Endothelial cell of umbilical vein (primary cell): Measurements from ENCODE around the gene R3HDM2. TPM values are rescaled to one million over a fixed set of nuclear protein-coding genes. Genes with fewer than 3 reads are reported as not detected.

Experiments used
- BruUV-seq: library from RNA; stranded (reverse); fragments of 400-500 nt; replicated peaks from 2 replicates; lab custom pipeline; 2021; lab: Mats Ljungman, UMichigan
- CTCF ChIA-PET: fragments of 300-600, 350-600 bp; sonication (Branson Sonifier 250); formaldehyde crosslinking; loops from one replicate; lab custom pipeline; 2021; ENCODE audit warnings: antibody characterized with exemption, inconsistent platforms; lab: Charles Lee
- POLR2A ChIA-PET: fragments of 300-600, 350-600 bp; sonication (Branson Sonifier 250); formaldehyde crosslinking; loops from one replicate; lab custom pipeline; 2021; ENCODE audit warnings: antibody characterized with exemption, inconsistent platforms; lab: Charles Lee
- DNase-seq: peaks from one replicate; pipeline ENCODE4 v3.0.0-alpha.2; 2011; ENCODE audit warnings: low read depth, low spot score
- FAIRE-seq: peaks from 2 replicates; lab custom pipeline; 2011; peaks lifted over from hg19 to GRCh38; lab: Jason Lieb, UNC
- H2AFZ ChIP-seq: 2 replicates; pipeline ENCODE4 v1.6.0; 2012; ENCODE audit warnings: low read depth, low read length, control low read depth, inconsistent platforms
- H3K27ac ChIP-seq: 2 replicates; pipeline ENCODE4 v1.5.1; 2011; ENCODE audit warnings: low read depth, mild to moderate bottlenecking, control low read depth, low read length, moderate library complexity; ENCODE audit not compliant: insufficient read depth
- H3K27me3 ChIP-seq, 2 experiments: 2 replicates each; pipeline versions ENCODE4 v1.6.0 to v1.6.1; 2011; ENCODE audit warnings: low read length in 2 of 2, mixed read lengths in 1 of 2; ENCODE audit not compliant: control insufficient read depth in 2 of 2, insufficient read depth in 2 of 2
- H3K36me3 ChIP-seq, 2 experiments: 2 replicates in 1 of 2; 3 replicates in 1 of 2; pipeline ENCODE4 v1.5.1; 2011; ENCODE audit warnings: low read length in 2 of 2, mild to moderate bottlenecking in 1 of 2, moderate library complexity in 1 of 2; ENCODE audit not compliant: control insufficient read depth in 2 of 2, insufficient read depth in 2 of 2; ENCODE audit errors: extremely low read depth in 1 of 2
- H3K4me1 ChIP-seq: 3 replicates; pipeline ENCODE4 v1.5.1; 2011; ENCODE audit warnings: mild to moderate bottlenecking, low read length; ENCODE audit not compliant: control insufficient read depth, insufficient read depth; ENCODE audit errors: extremely low read depth
- H3K4me2 ChIP-seq: 2 replicates; pipeline ENCODE4 v1.6.1; 2011; ENCODE audit warnings: low read length, control low read depth, mixed read lengths; ENCODE audit not compliant: insufficient read depth
- H3K4me3 ChIP-seq, 3 experiments: fragments of 200-600 bp in 1 of 3; sonication (generic), shearing (Covaris generic) in 1 of 3; replicated peaks in 1 of 3; 2 replicates each; pipeline ENCODE4 v1.5.1; 2011 to 2016; ENCODE audit warnings: control low read depth in 3 of 3, low read length in 3 of 3, mild to moderate bottlenecking in 2 of 3, inconsistent platforms in 1 of 3, low read depth in 1 of 3, moderate library complexity in 1 of 3; ENCODE audit not compliant: insufficient read depth in 1 of 3
- H3K79me2 ChIP-seq: 2 replicates; pipeline ENCODE4 v1.6.0; 2012; ENCODE audit warnings: low read length, inconsistent platforms; ENCODE audit not compliant: control insufficient read depth, insufficient read depth
- H3K9ac ChIP-seq: replicated peaks from 2 replicates; pipeline ENCODE3; 2011; ENCODE audit warnings: low read length, control low read depth; ENCODE audit not compliant: insufficient read depth; ENCODE audit errors: extremely low read depth
- H3K9me1 ChIP-seq: replicated peaks from 3 replicates; pipeline ENCODE4 v1.6.0; 2011; ENCODE audit warnings: mild to moderate bottlenecking, low read length; ENCODE audit not compliant: control insufficient read depth, insufficient read depth; ENCODE audit errors: extremely low read depth
- H3K9me3 ChIP-seq: replicated peaks from 2 replicates; pipeline ENCODE4 v1.5.1; 2012; ENCODE audit warnings: low read length, inconsistent platforms; ENCODE audit not compliant: control insufficient read depth, insufficient read depth
- H4K20me1 ChIP-seq: replicated peaks from 2 replicates; pipeline ENCODE3; 2011; ENCODE audit warnings: mild to moderate bottlenecking, low read length; ENCODE audit not compliant: control insufficient read depth, insufficient read depth; ENCODE audit errors: extremely low read depth
- EZH2 ChIP-seq: IDR thresholded peaks from 2 replicates; pipeline ENCODE4 v1.6.1; 2012; ENCODE audit warnings: borderline replicate concordance, low read depth, mild to moderate bottlenecking, moderate library complexity, low read length, inconsistent platforms; ENCODE audit not compliant: severe bottlenecking
- FOS ChIP-seq: IDR thresholded peaks from 2 replicates; pipeline ENCODE4 v1.6.1; 2011; ENCODE audit warnings: mild to moderate bottlenecking, low read length, moderate library complexity, borderline replicate concordance; ENCODE audit not compliant: insufficient read depth
- GATA2 ChIP-seq: IDR thresholded peaks from 2 replicates; pipeline ENCODE4 v1.7.0; 2011; ENCODE audit warnings: low read depth, mild to moderate bottlenecking, moderate library complexity, mixed read lengths, low read length; ENCODE audit not compliant: insufficient read length, insufficient read depth
- JUN ChIP-seq: IDR thresholded peaks from 2 replicates; pipeline ENCODE4 v1.6.1; 2011; ENCODE audit warnings: borderline replicate concordance, low read depth; ENCODE audit not compliant: insufficient read length, insufficient read depth
- MYC ChIP-seq: IDR thresholded peaks from one replicate; pipeline ENCODE4 v1.6.1; 2011; ENCODE audit warnings: mild to moderate bottlenecking, low read depth, low read length
- POLR2A ChIP-seq: IDR thresholded peaks from 2 replicates; pipeline ENCODE4 v1.6.1; 2012; ENCODE audit warnings: low read depth, mild to moderate bottlenecking, control low read depth, low read length
- POLR2AphosphoS5 ChIP-seq: IDR thresholded peaks from 2 replicates; pipeline ENCODE4 v1.6.1; 2012; ENCODE audit warnings: low read depth, mild to moderate bottlenecking, control low read depth, low read length, moderate library complexity; ENCODE audit not compliant: insufficient read depth
- dilution Hi-C: fragments of 300-500 bp; cut with MboI; formaldehyde crosslinking; loops from one replicate; pipeline ENCODE4 v1.15.0; 2019; ENCODE audit warnings: low sequenced_read_pairs; ENCODE audit not compliant: extremely low pct_ligation_motif_present
- intact Hi-C: fragments of 100-400 bp; cut with micrococcal nuclease; formaldehyde crosslinking; loops from one replicate; pipeline ENCODE4 v1.10.0; 2022
- polyA plus RNA-seq, 4 experiments: library from polyadenylated mRNA; depleted of rRNA in 3 of 4; stranded (reverse) in 3 of 4; unstranded in 1 of 4; fragments of >200 nt; gene quantifications; 2 replicates each; pipeline versions ENCODE4 v1.2.1 to v1.2.3, GENCODE V29; 2011 to 2012; ENCODE audit warnings: missing spikeins in 1 of 4
- total RNA-seq: library from RNA; stranded (reverse); gene quantifications from 2 replicates; pipeline ENCODE4 v1.2.3, GENCODE V29; 2021
- TF ChIP-seq, protein P1 (sequence below), 2 donors: IDR thresholded peaks; 1 replicate in 1 of 2; 2 replicates in 1 of 2; pipeline ENCODE4 v1.5.1; 2011; ENCODE audit warnings: low read length in 2 of 2, mild to moderate bottlenecking in 2 of 2, moderate library complexity in 2 of 2, control low read depth in 1 of 2, inconsistent platforms in 1 of 2, low read depth in 1 of 2; ENCODE audit not compliant: insufficient read depth in 1 of 2; ENCODE audit errors: extremely low read depth in 1 of 2
- TF ChIP-seq, protein P2 (sequence below): IDR thresholded peaks from 2 replicates; pipeline ENCODE4 v1.6.1; 2011; ENCODE audit not compliant: insufficient read depth, insufficient read length

R3HDM2 gene
- total and polyA plus RNA-seq, 2 donors (not counting 3 experiments of a cell fraction or from before 2014, with no cell fraction given): 26.1 to 31.3 TPM

DNA sequence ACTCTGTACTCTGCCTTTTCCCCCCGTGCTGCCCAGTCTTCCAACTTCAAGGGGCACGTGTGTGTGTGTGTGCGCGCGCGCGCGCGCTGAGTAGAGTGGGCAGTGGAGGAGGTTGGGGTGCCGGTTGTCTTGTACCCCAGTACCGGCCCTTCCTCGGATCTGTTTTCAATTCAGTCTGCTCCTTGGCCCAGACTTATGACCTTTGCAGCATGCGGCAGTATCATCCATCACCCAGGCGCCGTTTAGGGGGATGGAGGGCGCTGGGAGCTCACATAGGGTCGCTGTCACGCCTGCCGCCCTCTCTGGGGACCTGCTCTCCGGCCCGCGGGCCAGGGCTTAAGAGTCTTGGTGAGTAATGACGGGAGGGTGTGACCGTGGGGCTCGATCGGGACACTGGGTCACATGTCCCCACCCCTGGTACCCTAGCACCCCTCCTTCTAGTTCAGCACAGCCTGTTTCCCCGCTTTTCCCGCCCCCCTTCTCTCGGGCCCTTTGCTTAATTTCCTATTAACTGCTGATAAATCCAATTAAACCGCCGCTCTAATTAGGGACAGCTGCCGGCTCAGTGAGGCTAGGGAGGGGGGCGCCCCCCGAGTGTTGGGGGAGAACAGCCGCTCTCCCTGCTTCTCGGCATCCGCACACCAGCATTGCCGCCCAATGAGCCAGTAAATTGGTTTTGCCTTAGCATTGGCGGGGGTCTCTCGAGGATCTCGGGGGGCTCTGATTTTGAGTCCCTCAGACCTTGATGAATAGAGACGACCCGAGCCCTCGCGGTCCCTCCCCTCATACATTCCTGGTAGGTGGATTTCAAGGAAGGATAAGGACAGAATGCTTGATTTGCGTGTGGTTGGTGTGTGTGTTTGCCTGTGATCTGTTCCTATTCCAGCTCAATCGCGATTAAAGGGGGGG lies 189.2 kb downstream of the R3HDM2 start:
- H3K9me3 ChIP-seq: no peaks in the 10 kb centered on the region
- no peak overlapping the region for H2AFZ ChIP-seq
- H4K20me1 ChIP-seq: no peaks in the 10 kb centered on the region
- no peaks in the 10 kb centered on the region for H3K9me1 ChIP-seq
- no peak overlapping the region for H3K4me2 ChIP-seq
- H3K36me3 ChIP-seq: no peaks in the 10 kb centered on the region
- no peaks in the 10 kb centered on the region for H3K79me2 ChIP-seq
- ChIA-PET CTCF (interaction anchor here (1.4 to 10.7 kb wide), 18 partner anchors 8 to 240 kb away, joined by 4 to 214 read pairs (median 7); partner anchors contain the start of genes GLI1, NXPH4, SHMT2 and STAC3), POLR2A (interaction anchor here (0.9 to 1.5 kb wide), 2 partner anchors 12 to 28 kb away, joined by 3 to 4 read pairs; partner anchors contain the start of gene SHMT2)
- no peak for FAIRE-seq
- H3K9ac ChIP-seq: no peak overlapping the region
- intact Hi-C loops (loop anchor here (5.0 kb wide), 2 partner anchors 114 to 129 kb away; partner anchors contain the start of genes LRP1 and STAT6), dilution Hi-C loops (no loop called here)
- H3K4me1 ChIP-seq: peaks cover 28% of the 10 kb centered on the region
- no peak overlapping the region for H3K27ac ChIP-seq
- DNase-seq: no peak
- TF ChIP-seq FOS (no peak), EZH2 (peak; percentile 90)
- H3K4me3 ChIP-seq: no peak overlapping the region
- peaks cover 53% of the 10 kb centered on the region in 2 experiments for H3K27me3 ChIP-seq
- BruUV-seq: no TSS peak

DNA sequence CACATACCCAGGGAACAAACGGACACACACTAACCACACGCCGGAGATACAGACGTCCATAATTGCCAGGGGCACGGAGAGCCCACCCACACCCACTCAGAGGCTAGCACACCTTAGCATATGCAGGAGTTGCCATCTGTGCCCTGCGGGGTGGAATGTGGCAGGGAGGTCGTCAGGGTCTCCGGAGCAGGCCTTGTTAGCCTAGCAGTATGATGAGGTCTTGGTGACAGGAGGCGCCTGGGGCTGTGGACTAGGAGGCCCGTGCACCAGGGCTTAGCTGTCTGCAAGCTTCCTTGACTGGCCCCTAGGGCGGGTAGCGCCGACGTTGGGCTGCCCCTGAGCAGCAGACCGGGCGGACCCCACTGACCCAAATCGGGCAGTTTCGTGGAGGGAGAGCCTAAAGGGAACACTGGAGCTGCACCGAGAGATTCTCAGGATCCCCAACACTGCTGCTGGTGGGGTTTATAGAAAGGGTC lies 189.9 kb downstream of the R3HDM2 start:
- no peak overlapping the region for H3K27ac ChIP-seq
- H3K4me2 ChIP-seq: no peak overlapping the region
- TF ChIP-seq, protein P1, sequence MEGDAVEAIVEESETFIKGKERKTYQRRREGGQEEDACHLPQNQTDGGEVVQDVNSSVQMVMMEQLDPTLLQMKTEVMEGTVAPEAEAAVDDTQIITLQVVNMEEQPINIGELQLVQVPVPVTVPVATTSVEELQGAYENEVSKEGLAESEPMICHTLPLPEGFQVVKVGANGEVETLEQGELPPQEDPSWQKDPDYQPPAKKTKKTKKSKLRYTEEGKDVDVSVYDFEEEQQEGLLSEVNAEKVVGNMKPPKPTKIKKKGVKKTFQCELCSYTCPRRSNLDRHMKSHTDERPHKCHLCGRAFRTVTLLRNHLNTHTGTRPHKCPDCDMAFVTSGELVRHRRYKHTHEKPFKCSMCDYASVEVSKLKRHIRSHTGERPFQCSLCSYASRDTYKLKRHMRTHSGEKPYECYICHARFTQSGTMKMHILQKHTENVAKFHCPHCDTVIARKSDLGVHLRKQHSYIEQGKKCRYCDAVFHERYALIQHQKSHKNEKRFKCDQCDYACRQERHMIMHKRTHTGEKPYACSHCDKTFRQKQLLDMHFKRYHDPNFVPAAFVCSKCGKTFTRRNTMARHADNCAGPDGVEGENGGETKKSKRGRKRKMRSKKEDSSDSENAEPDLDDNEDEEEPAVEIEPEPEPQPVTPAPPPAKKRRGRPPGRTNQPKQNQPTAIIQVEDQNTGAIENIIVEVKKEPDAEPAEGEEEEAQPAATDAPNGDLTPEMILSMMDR (IDR thresholded peaks at IDR 0.05; ENCODE audit: extremely low read depth in 1 of 2, insufficient read depth in 1 of 2, low read depth in 1 of 2, low read length in 2 of 2): no peak
- no peak for TF ChIP-seq FOS
- TF ChIP-seq JUN: no peak
- no peak for TF ChIP-seq POLR2AphosphoS5
- no peak for TF ChIP-seq EZH2
- no peak for TF ChIP-seq GATA2
- TF ChIP-seq, protein P2, sequence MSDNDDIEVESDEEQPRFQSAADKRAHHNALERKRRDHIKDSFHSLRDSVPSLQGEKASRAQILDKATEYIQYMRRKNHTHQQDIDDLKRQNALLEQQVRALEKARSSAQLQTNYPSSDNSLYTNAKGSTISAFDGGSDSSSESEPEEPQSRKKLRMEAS: no peak
- TF ChIP-seq MYC: no peak
- no peak for TF ChIP-seq POLR2A
- H3K9me1 ChIP-seq: no peaks in the 10 kb centered on the region
- H3K9ac ChIP-seq: no peak overlapping the region
- no TSS peak for BruUV-seq
- no peak for DNase-seq
- peaks cover 28% of the 10 kb centered on the region for H3K4me1 ChIP-seq
- ChIA-PET CTCF (interaction anchor here (0.9 to 10.7 kb wide), 8 partner anchors 10 to 239 kb away, joined by 3 to 214 read pairs (median 36); partner anchors contain the start of genes NXPH4, SHMT2 and STAC3), POLR2A (interaction anchor here (1.1 kb wide), 1 partner anchor 12 kb away, joined by 3 read pairs; the partner anchor contains the start of gene SHMT2)
- intact Hi-C loops (loop anchor here (5.0 kb wide), 2 partner anchors 114 to 129 kb away; partner anchors contain the start of genes LRP1 and STAT6), dilution Hi-C loops (no loop called here)
- H2AFZ ChIP-seq: no peak overlapping the region
- no peak for FAIRE-seq
- no peaks in the 10 kb centered on the region for H3K79me2 ChIP-seq
- H3K36me3 ChIP-seq: no peaks in the 10 kb centered on the region
- H3K27me3 ChIP-seq: peaks cover 58% of the 10 kb centered on the region in 2 experiments
- H4K20me1 ChIP-seq: no peaks in the 10 kb centered on the region
- no peak overlapping the region for H3K4me3 ChIP-seq
- no peaks in the 10 kb centered on the region for H3K9me3 ChIP-seq
